Transverse colon (tissue), 4 donors: ENCODE data around the gene FCER2. TPM values are rescaled to one million over a fixed set of nuclear protein-coding genes. Genes with fewer than 3 reads are reported as not detected.

Source experiments
- DNase-seq: peaks from one replicate; pipeline ENCODE4 v3.0.0-alpha.2; 2019
- H3K27ac ChIP-seq, 4 donors: fragments of 200-600 bp; sonication (generic); 2 replicates each; pipeline ENCODE4 v1.5.1; 2016 to 2018; ENCODE audit warnings: inconsistent platforms in 4 of 4
- H3K27me3 ChIP-seq: fragments of 200-600 bp; sonication (generic); 2 replicates; pipeline ENCODE4 v1.5.1; 2017; ENCODE audit warnings: inconsistent platforms
- H3K36me3 ChIP-seq, 4 donors: fragments of 200-600 bp; sonication (generic); 2 replicates each; pipeline ENCODE4 v1.5.1; 2017 to 2019; ENCODE audit warnings: inconsistent platforms in 4 of 4
- H3K4me1 ChIP-seq, 4 donors: fragments of 200-600 bp; sonication (generic); 2 replicates each; pipeline ENCODE4 v1.5.1; 2017 to 2020; ENCODE audit warnings: inconsistent platforms in 4 of 4
- H3K4me3 ChIP-seq, 4 donors: fragments of 200-600 bp; sonication (generic); 1 replicate in 1 of 4; 2 replicates in 3 of 4; pipeline versions ENCODE4 v1.5.1 to v1.6.1; 2017 to 2019; ENCODE audit warnings: inconsistent platforms in 4 of 4
- H3K9me3 ChIP-seq, 2 donors: fragments of 200-600 bp; sonication (generic); 2 replicates each; pipeline ENCODE4 v1.5.1; 2017 to 2019; ENCODE audit warnings: inconsistent platforms in 2 of 2
- EP300 ChIP-seq: sonication (generic); formaldehyde crosslinking; IDR thresholded peaks from one replicate; pipeline ENCODE4 v1.6.1; 2017; ENCODE audit warnings: antibody characterized with exemption, low read depth
- POLR2A ChIP-seq: fragments of 450-650 bp; IDR thresholded peaks from one replicate; pipeline ENCODE4 v1.6.1; 2016; ENCODE audit warnings: antibody characterized with exemption, mild to moderate bottlenecking, moderate library complexity
- POLR2AphosphoS5 ChIP-seq, 3 donors: sonication (generic); formaldehyde crosslinking; IDR thresholded peaks; one replicate each; pipeline ENCODE4 v1.6.1; 2016; ENCODE audit warnings: antibody characterized with exemption in 3 of 3
- WGBS, 2 donors: methylation state at CpG; one replicate each; pipeline ENCODE4 v1.1.5; 2018; ENCODE audit warnings: low coverage in 1 of 2; 5-methylcytosine and 5-hydroxymethylcytosine counted together
- in situ Hi-C, 4 donors: fragments of 200-750 bp; cut with MboI; loops; one replicate each; pipeline versions ENCODE4 v1.15.0 to v1.15.1; 2017; ENCODE audit warnings: low sequenced_read_pairs in 3 of 4, low pct_ligation_motif_present in 1 of 4, low pct_unique_long_range_greater_than_20kb in 1 of 4
- intact Hi-C: fragments of 100-400 bp; cut with DNase I; formaldehyde crosslinking; loops from one replicate; pipeline ENCODE4 v1.15.1; 2023; ENCODE audit warnings: low total_unique reads
- total RNA-seq, 4 donors: library from RNA; depleted of rRNA; stranded (reverse); fragments of >200 nt; gene quantifications; one replicate each; pipeline ENCODE4 v1.1.0, GENCODE V29; 2016
- TF ChIP-seq, protein P1 (sequence below), 5 experiments: fragments of 200-600 bp in 3 of 5; fragments of 450-650 bp in 2 of 5; sonication (generic) in 3 of 5; IDR thresholded peaks; 1 replicate in 2 of 5; 2 replicates in 3 of 5; pipeline ENCODE4 v1.5.1; 2016 to 2017; ENCODE audit warnings: antibody characterized with exemption in 5 of 5, inconsistent platforms in 3 of 5, mild to moderate bottlenecking in 2 of 5, moderate library complexity in 1 of 5

FCER2 gene
- total RNA-seq, 4 donors from 2014 or later = 0.27 to 10.1 (median 4.3) TPM; not detected in 1

- no peak overlapping the region for H3K4me3 ChIP-seq
- no peak for DNase-seq
- H3K4me1 ChIP-seq = peaks cover 4 to 9% (median 4%) of the 10 kb centered on the region in 4 donors
- H3K9me3 ChIP-seq = no peaks in the 10 kb centered on the region
- 60 to 71% methylated on average over 6 to 8 of the region's 8 CpGs for WGBS, 2 donors
- in situ Hi-C loops (loop anchor here in 2 of 4 donors (10.0 to 25.0 kb wide), 3 partner anchors 140 to 292 kb away; no protein-coding TSS in a partner anchor), intact Hi-C loops (no loop called here)
- H3K36me3 ChIP-seq = no peaks in the 10 kb centered on the region
- no peak overlapping the region for H3K27ac ChIP-seq
- no peak for TF ChIP-seq POLR2A
- TF ChIP-seq, protein P1, sequence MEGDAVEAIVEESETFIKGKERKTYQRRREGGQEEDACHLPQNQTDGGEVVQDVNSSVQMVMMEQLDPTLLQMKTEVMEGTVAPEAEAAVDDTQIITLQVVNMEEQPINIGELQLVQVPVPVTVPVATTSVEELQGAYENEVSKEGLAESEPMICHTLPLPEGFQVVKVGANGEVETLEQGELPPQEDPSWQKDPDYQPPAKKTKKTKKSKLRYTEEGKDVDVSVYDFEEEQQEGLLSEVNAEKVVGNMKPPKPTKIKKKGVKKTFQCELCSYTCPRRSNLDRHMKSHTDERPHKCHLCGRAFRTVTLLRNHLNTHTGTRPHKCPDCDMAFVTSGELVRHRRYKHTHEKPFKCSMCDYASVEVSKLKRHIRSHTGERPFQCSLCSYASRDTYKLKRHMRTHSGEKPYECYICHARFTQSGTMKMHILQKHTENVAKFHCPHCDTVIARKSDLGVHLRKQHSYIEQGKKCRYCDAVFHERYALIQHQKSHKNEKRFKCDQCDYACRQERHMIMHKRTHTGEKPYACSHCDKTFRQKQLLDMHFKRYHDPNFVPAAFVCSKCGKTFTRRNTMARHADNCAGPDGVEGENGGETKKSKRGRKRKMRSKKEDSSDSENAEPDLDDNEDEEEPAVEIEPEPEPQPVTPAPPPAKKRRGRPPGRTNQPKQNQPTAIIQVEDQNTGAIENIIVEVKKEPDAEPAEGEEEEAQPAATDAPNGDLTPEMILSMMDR (IDR thresholded peaks at IDR 0.05) = no peak
- no peak for TF ChIP-seq POLR2AphosphoS5 (IDR thresholded peaks at IDR 0.05)
- no peak for TF ChIP-seq EP300
- peaks cover 3% of the 10 kb centered on the region for H3K27me3 ChIP-seq
Observed at GRCh38 chr19:7654401-7654800, 47.5 kb downstream of the FCER2 start.

DNA sequence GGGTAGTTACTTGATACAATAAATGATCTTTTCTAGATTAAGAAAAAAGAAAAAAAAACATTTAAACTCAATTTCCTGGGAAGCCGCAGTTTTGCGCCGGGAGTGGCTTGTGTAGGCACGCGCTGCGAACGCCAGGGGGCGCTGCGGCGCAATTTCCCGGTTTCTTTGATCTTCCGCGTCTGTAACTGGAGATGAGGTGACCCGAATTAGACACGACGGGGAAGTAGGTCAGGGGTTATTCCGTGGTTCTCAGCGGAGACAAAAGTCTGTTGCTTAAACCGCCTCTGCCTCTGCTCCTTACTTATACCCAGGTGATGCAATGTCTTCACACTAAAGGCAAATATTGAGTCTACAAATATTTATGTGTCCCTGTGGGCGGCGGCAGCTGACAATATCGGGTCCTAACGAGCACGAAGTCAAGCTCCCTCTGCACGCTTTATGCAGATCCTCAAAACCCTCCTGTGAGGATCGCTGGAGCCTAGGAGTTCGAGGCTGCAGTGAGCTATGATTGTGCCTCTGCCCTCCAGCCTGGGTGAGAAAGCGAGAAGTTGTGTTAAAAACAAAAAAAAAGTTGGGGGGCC lies 49.8 kb downstream of the FCER2 start:
- Histone ChIP-seq H3K27ac (peak overlapping the region; percentile 14 to 44 (median 37)), H3K4me3 (peak overlapping the region in 2 of 4 donors; percentile 17 to 36), H3K36me3 (no peaks in the 10 kb centered on the region), H3K4me1 (peaks cover 4 to 6% (median 4%) of the 10 kb centered on the region in 4 donors), H3K27me3 (peaks cover 3% of the 10 kb centered on the region), H3K9me3 (no peaks in the 10 kb centered on the region)
- TF ChIP-seq, protein P1 (IDR thresholded peaks at IDR 0.05) = peak; percentile 97 to 99 (median 99)
- no peak for TF ChIP-seq POLR2AphosphoS5 (IDR thresholded peaks at IDR 0.05)
- intact Hi-C loops (loop anchor here (1.0 kb wide), 1 partner anchor 148 kb away; no protein-coding TSS in a partner anchor), in situ Hi-C loops (loop anchor here in 2 of 4 donors (10.0 to 25.0 kb wide), 3 partner anchors 143 to 290 kb away; no protein-coding TSS in a partner anchor)
- 5 to 6% methylated on average over 18 to 28 of the region's 28 CpGs for WGBS, 2 donors
- DNase-seq = peak; percentile 89

- Histone ChIP-seq H3K4me3 (no peak overlapping the region), H3K9me3 (no peaks in the 10 kb centered on the region), H3K27me3 (peaks cover 3% of the 10 kb centered on the region), H3K4me1 (peaks cover 4 to 6% (median 4%) of the 10 kb centered on the region in 4 donors), H3K36me3 (no peaks in the 10 kb centered on the region), H3K27ac (no peak overlapping the region)
- intact Hi-C loops (no loop called here), in situ Hi-C loops (loop anchor here in 2 of 4 donors (10.0 to 25.0 kb wide), 3 partner anchors 145 to 288 kb away; no protein-coding TSS in a partner anchor)
- DNase-seq = no peak
- WGBS, 2 donors = 40 to 53% methylated on average over 2 of the region's 2 CpGs
- TF ChIP-seq, protein P1 (IDR thresholded peaks at IDR 0.05) = no peak
- TF ChIP-seq EP300 = no peak
- no peak for TF ChIP-seq POLR2A
- TF ChIP-seq POLR2AphosphoS5 (IDR thresholded peaks at IDR 0.05) = no peak
Observed at GRCh38 chr19:7650148-7650547, 51.8 kb downstream of the FCER2 start.

DNA sequence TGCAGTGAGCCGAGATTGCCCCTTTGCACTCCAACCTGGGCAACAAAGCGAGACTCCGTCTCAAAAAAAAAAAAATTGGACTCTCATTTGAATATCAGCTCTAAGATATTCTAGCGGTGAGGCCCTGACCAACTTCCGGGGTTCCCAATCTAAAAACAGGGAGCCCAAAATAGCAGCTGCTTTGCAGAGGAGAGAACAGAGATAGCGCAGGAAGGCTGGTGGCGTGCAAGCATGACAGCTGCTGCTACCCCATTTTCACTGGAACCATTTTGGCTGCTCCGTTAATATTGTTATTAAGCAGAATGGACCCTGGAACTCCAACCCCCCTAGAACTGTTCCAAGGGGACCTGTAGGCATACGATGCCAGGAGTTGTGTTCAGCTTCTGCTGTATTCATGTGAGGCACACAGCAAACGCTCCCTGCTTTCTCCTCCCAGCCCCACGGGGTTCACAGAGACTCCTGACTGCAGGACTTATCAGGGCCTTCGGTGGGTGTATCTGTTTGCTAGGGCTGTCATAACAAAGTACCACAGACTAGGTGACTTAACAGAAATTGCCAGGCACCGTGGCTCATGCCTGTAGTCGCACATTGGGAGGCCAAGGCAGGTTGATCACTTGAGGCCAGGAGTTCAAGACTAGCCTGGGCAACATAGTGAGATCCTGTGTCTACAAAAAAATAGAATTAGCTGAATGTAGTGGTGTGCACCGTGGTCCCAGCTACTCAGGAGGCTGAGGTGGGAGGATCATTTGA lies 53.5 kb downstream of the FCER2 start:
- TF ChIP-seq, protein P1 (IDR thresholded peaks at IDR 0.05) = no peak
- TF ChIP-seq EP300 (no peak), POLR2A (no peak)
- Histone ChIP-seq H3K4me1 (peaks cover 4 to 6% (median 4%) of the 10 kb centered on the region in 4 donors), H3K9me3 (no peaks in the 10 kb centered on the region), H3K27ac (no peak overlapping the region), H3K4me3 (no peak overlapping the region), H3K36me3 (no peaks in the 10 kb centered on the region), H3K27me3 (peaks cover 3% of the 10 kb centered on the region)
- in situ Hi-C loops (no loop called here), intact Hi-C loops (no loop called here)
- no peak for DNase-seq
- 85 to 92% methylated on average over 10 to 15 of the region's 15 CpGs for WGBS, 2 donors
